Keratinocyte (primary cell): ENCODE results near the gene USP50. TPM values are rescaled to one million over a fixed set of nuclear protein-coding genes. Genes with fewer than 3 reads are reported as not detected.

Source experiments
- DNase-seq: peaks from one replicate; pipeline ENCODE4 v3.0.0-alpha.2; 2011; ENCODE audit warnings: low read depth, missing footprints, low spot score
- FAIRE-seq: peaks from 2 replicates; lab custom pipeline; 2011; peaks lifted over from hg19 to GRCh38; lab: Jason Lieb, UNC
- H2AFZ ChIP-seq: 2 replicates; pipeline ENCODE4 v1.6.0; 2012; ENCODE audit warnings: low read length, control low read depth, inconsistent platforms; ENCODE audit not compliant: control insufficient read depth
- H3K27ac ChIP-seq: 2 replicates; pipeline ENCODE4 v1.5.1; 2011; ENCODE audit warnings: low read length; ENCODE audit not compliant: control insufficient read depth, insufficient read depth
- H3K27me3 ChIP-seq: 3 replicates; pipeline ENCODE4 v1.6.0; 2011; ENCODE audit warnings: low read length; ENCODE audit not compliant: control insufficient read depth, insufficient read depth; ENCODE audit errors: extremely low read depth
- H3K36me3 ChIP-seq, 2 experiments: 2 replicates in 1 of 2; 3 replicates in 1 of 2; pipeline ENCODE4 v1.5.1; 2011; ENCODE audit warnings: low read length in 2 of 2, mild to moderate bottlenecking in 1 of 2; ENCODE audit not compliant: control insufficient read depth in 2 of 2, insufficient read depth in 2 of 2; ENCODE audit errors: extremely low read depth in 1 of 2
- H3K4me1 ChIP-seq: 3 replicates; pipeline ENCODE4 v1.5.1; 2011; ENCODE audit warnings: low read length; ENCODE audit not compliant: control insufficient read depth, insufficient read depth; ENCODE audit errors: extremely low read depth
- H3K4me2 ChIP-seq: 3 replicates; pipeline ENCODE4 v1.6.0; 2011; ENCODE audit warnings: low read depth, low read length; ENCODE audit not compliant: control insufficient read depth, insufficient read depth; ENCODE audit errors: extremely low read depth
- H3K4me3 ChIP-seq, 3 experiments: fragments of 200-600 bp in 1 of 3; sonication (generic) in 1 of 3; 2 replicates in 2 of 3; 3 replicates in 1 of 3; pipeline ENCODE4 v1.5.1; 2011 to 2016; ENCODE audit warnings: low read length in 3 of 3, mild to moderate bottlenecking in 3 of 3, control low read depth in 2 of 3, inconsistent platforms in 1 of 3, low read depth in 1 of 3, mixed read lengths in 1 of 3, mixed run types in 1 of 3, moderate library complexity in 1 of 3; ENCODE audit not compliant: control insufficient read depth in 2 of 3, insufficient read depth in 2 of 3; ENCODE audit errors: extremely low read depth in 1 of 3
- H3K79me2 ChIP-seq: 2 replicates; pipeline ENCODE4 v1.6.0; 2012; ENCODE audit warnings: low read length; ENCODE audit not compliant: control insufficient read depth, insufficient read depth
- H3K9ac ChIP-seq: 3 replicates; pipeline ENCODE4 v1.6.0; 2011; ENCODE audit warnings: low read length; ENCODE audit not compliant: control insufficient read depth, insufficient read depth; ENCODE audit errors: extremely low read depth
- H3K9me1 ChIP-seq: 3 replicates; pipeline ENCODE4 v1.6.0; 2011; ENCODE audit warnings: low read length; ENCODE audit not compliant: control insufficient read depth, insufficient read depth; ENCODE audit errors: extremely low read depth
- H3K9me3 ChIP-seq: 2 replicates; pipeline ENCODE4 v1.5.1; 2012; ENCODE audit warnings: low read depth, low read length; ENCODE audit not compliant: control insufficient read depth
- H4K20me1 ChIP-seq: 3 replicates; pipeline ENCODE4 v1.6.0; 2011; ENCODE audit warnings: low read length; ENCODE audit not compliant: control insufficient read depth, insufficient read depth; ENCODE audit errors: extremely low read depth
- CTCF ChIP-seq, 3 experiments: IDR thresholded peaks in 1 of 3; conservative IDR thresholded peaks in 1 of 3; optimal IDR thresholded peaks in 1 of 3; 2 replicates in 2 of 3; 3 replicates in 1 of 3; pipeline versions ENCODE3 to v1.5.1; 2011; ENCODE audit warnings: low read length in 3 of 3, mild to moderate bottlenecking in 3 of 3, moderate library complexity in 2 of 3, control low read depth in 1 of 3, inconsistent platforms in 1 of 3; ENCODE audit not compliant: insufficient read depth in 2 of 3; ENCODE audit errors: extremely low read depth in 1 of 3
- EZH2 ChIP-seq: IDR thresholded peaks from one replicate; pipeline ENCODE4 v1.6.1; 2012; ENCODE audit warnings: inconsistent platforms, mild to moderate bottlenecking, low read length, moderate library complexity
- dilution Hi-C: fragments of 300-500 bp; cut with MboI; formaldehyde crosslinking; loops from one replicate; pipeline ENCODE4 v1.7.0; 2020; ENCODE audit warnings: low sequenced_read_pairs; ENCODE audit not compliant: extremely low pct_ligation_motif_present
- polyA plus RNA-seq, 5 experiments: library from polyadenylated mRNA; depleted of rRNA in 3 of 5; stranded (reverse) in 3 of 5; stranded (forward) in 1 of 5; unstranded in 1 of 5; fragments of >200 nt; gene quantifications; 1 replicate in 1 of 5; 2 replicates in 3 of 5; 3 replicates in 1 of 5; pipeline versions ENCODE4 v1.2.1 to v1.2.3, GENCODE V29; 2011 to 2012; ENCODE audit warnings: missing spikeins in 2 of 5, low read depth in 1 of 5, low replicate concordance in 1 of 5

USP50 gene
- polyA plus RNA-seq, 1 donor (not counting 4 experiments of a cell fraction or from before 2014, with no cell fraction given) = not detected

- DNase-seq (no peak), FAIRE-seq (no peak)
- TF ChIP-seq CTCF (optimal IDR thresholded peaks at IDR 0.05 in 1 of 3, IDR thresholded peaks at IDR 0.05 in 1 of 3, conservative IDR thresholded peaks at IDR 0.05 in 1 of 3; ENCODE audit: extremely low read depth in 1 of 3, insufficient read depth in 2 of 3, low read length in 3 of 3) = no peak
- no peak for TF ChIP-seq EZH2
- no peaks in the 10 kb centered on the region for H3K79me2 ChIP-seq
- H4K20me1 ChIP-seq = no peaks in the 10 kb centered on the region
- H3K36me3 ChIP-seq = peaks cover 10 to 14% of the 10 kb centered on the region in 2 experiments
- dilution Hi-C loops = no loop called here
- H3K9me3 ChIP-seq = no peaks in the 10 kb centered on the region
- no peak overlapping the region for H3K27ac ChIP-seq
- H3K4me2 ChIP-seq = no peak overlapping the region
- H3K27me3 ChIP-seq = no peaks in the 10 kb centered on the region
- H3K9ac ChIP-seq = no peak overlapping the region
- H3K9me1 ChIP-seq = no peaks in the 10 kb centered on the region
- H2AFZ ChIP-seq = no peak overlapping the region
- H3K4me3 ChIP-seq = no peak overlapping the region
- no peaks in the 10 kb centered on the region for H3K4me1 ChIP-seq
These were observed 47.3 kb upstream of the USP50 start for GRCh38 chr15:50593761-50594160.

- Histone ChIP-seq H3K9ac (no peak overlapping the region), H3K36me3 (peaks cover 10 to 14% of the 10 kb centered on the region in 2 experiments), H3K79me2 (no peaks in the 10 kb centered on the region), H3K4me1 (no peaks in the 10 kb centered on the region), H4K20me1 (no peaks in the 10 kb centered on the region), H3K9me3 (no peaks in the 10 kb centered on the region), H3K4me3 (no peak overlapping the region), H2AFZ (no peak overlapping the region), H3K27me3 (no peaks in the 10 kb centered on the region), H3K27ac (no peak overlapping the region), H3K4me2 (no peak overlapping the region), H3K9me1 (no peaks in the 10 kb centered on the region)
- dilution Hi-C loops = no loop called here
- FAIRE-seq (no peak), DNase-seq (no peak)
- TF ChIP-seq EZH2 (no peak), CTCF (optimal IDR thresholded peaks at IDR 0.05 in 1 of 3, IDR thresholded peaks at IDR 0.05 in 1 of 3, conservative IDR thresholded peaks at IDR 0.05 in 1 of 3; ENCODE audit: extremely low read depth in 1 of 3, insufficient read depth in 2 of 3, low read length in 3 of 3) (no peak)
These were observed 43.8 kb upstream of the USP50 start for GRCh38 chr15:50590288-50590687.
